GM12878 (cell line): ENCODE data around the gene LRP8. TPM values are rescaled to one million over a fixed set of nuclear protein-coding genes. Genes with fewer than 3 reads are reported as not detected.

Source experiments
- ATAC-seq: fragments of 200-7000 bp; cut with Tn5 transposase; 3 replicates; pipeline ENCODE4 v1.9.1; 2020; ENCODE audit warnings: mild to moderate bottlenecking, moderate library complexity
- BruUV-seq: library from RNA; stranded (reverse); fragments of 400-500 nt; replicated peaks from 2 replicates; lab custom pipeline; 2021; lab: Mats Ljungman, UMichigan
- CTCF ChIA-PET: fragments of 300-600 bp; sonication (Branson Sonifier 250); formaldehyde crosslinking; extraction: SDS; loops from one replicate; lab custom pipeline; 2021; ENCODE audit warnings: inconsistent platforms; lab: Yijun Ruan, JAX
- POLR2A ChIA-PET: fragments of 350-600 bp; formaldehyde crosslinking; extraction: SDS; loops from one replicate; lab custom pipeline; 2021; ENCODE audit warnings: inconsistent platforms; lab: Charles Lee
- RAD21 ChIA-PET: fragments of 300-600 bp; sonication (Branson Sonifier 250); formaldehyde crosslinking; loops from one replicate; lab custom pipeline; 2023; ENCODE audit warnings: antibody characterized with exemption; ENCODE audit not compliant: unreplicated experiment; lab: Charles Lee
- SMC1A ChIA-PET: fragments of 300-600 bp; sonication (Branson Sonifier 250); formaldehyde crosslinking; loops from one replicate; lab custom pipeline; 2023; ENCODE audit not compliant: unreplicated experiment, uncharacterized antibody; lab: Charles Lee
- DNase-seq: peaks from one replicate; pipeline ENCODE4 v3.0.0-alpha.2; 2011; ENCODE audit warnings: low read depth, low spot score
- FAIRE-seq: peaks from 3 replicates; lab custom pipeline; 2011; peaks lifted over from hg19 to GRCh38; lab: Jason Lieb, UNC
- H2AFZ ChIP-seq: 2 replicates; pipeline ENCODE4 v1.6.0; 2011; ENCODE audit warnings: low read depth, low read length, control low read depth; ENCODE audit not compliant: control insufficient read depth
- H3K27ac ChIP-seq: 2 replicates; pipeline ENCODE4 v1.5.1; 2011; ENCODE audit warnings: control low read depth; ENCODE audit not compliant: control insufficient read depth, insufficient read depth
- H3K27me3 ChIP-seq, 2 experiments: replicated peaks in 1 of 2; 2 replicates each; pipeline versions ENCODE4 v1.6.0 to v1.6.1; 2011; ENCODE audit warnings: low read length in 1 of 2; ENCODE audit not compliant: control insufficient read depth in 2 of 2, insufficient read depth in 2 of 2
- H3K36me3 ChIP-seq, 2 experiments: 2 replicates each; pipeline ENCODE4 v1.5.1; 2011; ENCODE audit warnings: low read length in 1 of 2; ENCODE audit not compliant: control insufficient read depth in 2 of 2, insufficient read depth in 2 of 2
- H3K4me1 ChIP-seq: 2 replicates; pipeline ENCODE4 v1.6.1; 2011; ENCODE audit warnings: mild to moderate bottlenecking, low read length, moderate library complexity, mixed read lengths; ENCODE audit not compliant: control insufficient read depth, insufficient read depth
- H3K4me2 ChIP-seq: 2 replicates; pipeline ENCODE4 v1.6.0; 2011; ENCODE audit warnings: control low read depth; ENCODE audit not compliant: control insufficient read depth, insufficient read depth
- H3K4me3 ChIP-seq: fragments of 200-600 bp; sonication (generic); 2 replicates; pipeline ENCODE4 v1.5.1; 2016
- H3K79me2 ChIP-seq: 2 replicates; pipeline ENCODE4 v1.6.0; 2011; ENCODE audit warnings: low read length; ENCODE audit not compliant: control insufficient read depth, insufficient read depth
- H3K9ac ChIP-seq: 2 replicates; pipeline ENCODE4 v1.8.0; 2011; ENCODE audit warnings: low read length, control low read depth, mixed read lengths; ENCODE audit not compliant: control insufficient read depth, insufficient read depth
- H3K9me3 ChIP-seq: replicated peaks from 3 replicates; pipeline ENCODE4 v1.5.1; 2011; ENCODE audit warnings: mild to moderate bottlenecking, low read length; ENCODE audit not compliant: control insufficient read depth, insufficient read depth
- H4K20me1 ChIP-seq: 2 replicates; pipeline ENCODE4 v1.6.0; 2011; ENCODE audit not compliant: control insufficient read depth, insufficient read depth
- BCL11A ChIP-seq: IDR thresholded peaks from 2 replicates; pipeline ENCODE4 v1.6.1; 2011; ENCODE audit warnings: low read depth, low read length
- BCL3 ChIP-seq: IDR thresholded peaks from 2 replicates; pipeline ENCODE4 v1.6.1; 2011; ENCODE audit warnings: borderline replicate concordance, low read depth, mild to moderate bottlenecking, moderate library complexity, low read length; ENCODE audit not compliant: insufficient read depth, poor library complexity, severe bottlenecking
- CEBPB ChIP-seq, 2 experiments: fragments of 150-350 bp in 1 of 2; IDR thresholded peaks; 2 replicates each; pipeline ENCODE4 v1.6.1; 2012 to 2014; ENCODE audit warnings: low read depth in 2 of 2, low read length in 2 of 2, borderline replicate concordance in 1 of 2, inconsistent platforms in 1 of 2
- CTCF ChIP-seq, 3 experiments: IDR thresholded peaks in 2 of 3; conservative IDR thresholded peaks in 1 of 3; 2 replicates each; pipeline ENCODE4 v1.5.1; 2011; ENCODE audit warnings: low read depth in 3 of 3, low read length in 3 of 3, mild to moderate bottlenecking in 3 of 3, control low read depth in 2 of 3, moderate library complexity in 2 of 3, inconsistent platforms in 1 of 3, mixed read lengths in 1 of 3; ENCODE audit not compliant: control insufficient read depth in 2 of 3, insufficient read depth in 1 of 3; ENCODE audit errors: extremely low read depth in 1 of 3
- E2F4 ChIP-seq: IDR thresholded peaks from 2 replicates; pipeline ENCODE4 v1.6.1; 2012; ENCODE audit warnings: low read depth, low read length, improper control_type of control experiment
- NRF1 ChIP-seq: conservative IDR thresholded peaks from 2 replicates; pipeline ENCODE4 v1.6.1; 2011; ENCODE audit warnings: mild to moderate bottlenecking, low read depth, low read length, improper control_type of control experiment
- PAX5 ChIP-seq: IDR thresholded peaks from 2 replicates; pipeline ENCODE4 v1.6.1; 2011; ENCODE audit warnings: low read depth, low read length, borderline replicate concordance
- RAD21 ChIP-seq: IDR thresholded peaks from 2 replicates; pipeline ENCODE4 v1.6.1; 2011; ENCODE audit warnings: mild to moderate bottlenecking, low read depth, low read length, moderate library complexity; ENCODE audit not compliant: insufficient read depth
- ZBTB40 ChIP-seq: fragments of 450-650 bp; IDR thresholded peaks from 2 replicates; pipeline ENCODE4 v1.6.1; 2016; ENCODE audit warnings: mild to moderate bottlenecking, moderate library complexity, borderline replicate concordance
- WGBS: methylation state at CpG from one replicate; pipeline ENCODE4 v1.1.6; 2016; ENCODE audit warnings: low lambda C conversion rate; ENCODE audit not compliant: insufficient replicate concordance, insufficient coverage; ENCODE audit errors: missing lambda C conversion rate; 5-methylcytosine and 5-hydroxymethylcytosine counted together
- in situ Hi-C: fragments of 300-500 bp; cut with MboI; formaldehyde crosslinking; loops from 9 replicates; pipeline ENCODE4 v1.14.3; 2018; ENCODE audit warnings: mixed read lengths
- intact Hi-C: fragments of 100-400 bp; cut with micrococcal nuclease; formaldehyde crosslinking; loops from one replicate; pipeline ENCODE4 v1.14.2; 2022; ENCODE audit not compliant: unreplicated experiment
- polyA plus RNA-seq, 11 experiments: library from polyadenylated mRNA; depleted of rRNA in 4 of 11; unstranded in 6 of 11; stranded (reverse) in 5 of 11; fragments of >200 nt; fragmentation: Nextera tagmentation in 4 of 11; fragmentation: Illumina TruSeq in 1 of 11; extraction: Ambion mirVana in 4 of 11; extraction: Trizol in 1 of 11; gene quantifications; 1 replicate in 1 of 11; 2 replicates in 10 of 11; pipeline versions ENCODE4 v1.2.1 to v1.2.3, GENCODE V29; 2011 to 2016; ENCODE audit warnings: inconsistent platforms in 2 of 11, missing spikeins in 2 of 11, low read depth in 1 of 11
- total RNA-seq, 4 experiments: library from RNA; depleted of rRNA in 3 of 4; stranded (reverse); fragments of >200 nt in 3 of 4; fragmentation: Illumina TruSeq in 1 of 4; extraction: Trizol in 1 of 4; gene quantifications; 2 replicates each; pipeline versions ENCODE4 v1.2.1 to v1.2.3, GENCODE V29; 2013 to 2021

Gene LRP8
- total and polyA plus RNA-seq, 10 of the 15 experiments (the other 5 are each of a cell fraction or from before 2014, with no cell fraction given) = 2.8 to 40.5 (median 22.3) TPM

- H3K36me3 ChIP-seq = peaks cover 1 to 14% of the 10 kb centered on the region in 2 experiments
- peak within 1 kb of the TSS; percentile 65 for H2AFZ ChIP-seq
- CTCF ChIA-PET = interaction anchor here (0.9 to 1.7 kb wide), 4 partner anchors 17 to 155 kb away, joined by 3 to 4 read pairs (median 3); no protein-coding TSS in a partner anchor
- SMC1A ChIA-PET = no interaction called here
- peak within 1 kb of the TSS; percentile 99 for H3K4me2 ChIP-seq
- ATAC-seq (peak; percentile 99), FAIRE-seq (peak; percentile 76), DNase-seq (peak; percentile 76)
- H4K20me1 ChIP-seq = no peaks in the 10 kb centered on the region
- no peaks in the 10 kb centered on the region for H3K27me3 ChIP-seq
- peak within 1 kb of the TSS; percentile 66 for H3K27ac ChIP-seq
- TSS peak; percentile 98 for BruUV-seq
- POLR2A ChIA-PET = interaction anchor here (0.6 to 1.7 kb wide), 4 partner anchors 17 to 1484 kb away, joined by 3 to 6 read pairs (median 3); no protein-coding TSS in a partner anchor
- WGBS = 2% methylated on average over 60 of the region's 64 CpGs
- H3K9ac ChIP-seq = peak within 1 kb of the TSS; percentile 89
- in situ Hi-C loops = no loop called here
- no peaks in the 10 kb centered on the region for H3K9me3 ChIP-seq
- intact Hi-C loops = loop anchor here (1.0 kb wide), 1 partner anchor 18 kb away; the partner anchor contains the start of gene CZIB
- peaks cover 17% of the 10 kb centered on the region for H3K79me2 ChIP-seq
- RAD21 ChIA-PET = interaction anchor here (1.0 to 1.4 kb wide), 2 partner anchors 19 to 22 kb away, joined by 3 read pairs; no protein-coding TSS in a partner anchor
- peak within 1 kb of the TSS; percentile 94 for H3K4me3 ChIP-seq
- peaks cover 4% of the 10 kb centered on the region for H3K4me1 ChIP-seq
- TF ChIP-seq E2F4 = peak; percentile 35; the same call in 1 of the 2 replicates
- no peak for TF ChIP-seq CEBPB (IDR thresholded peaks at IDR 0.05; ENCODE audit: borderline replicate concordance in 1 of 2, low read depth in 2 of 2, low read length in 2 of 2)
- TF ChIP-seq BCL3 = peak; percentile 45
- TF ChIP-seq CTCF (IDR thresholded peaks at IDR 0.05 in 2 of 3, conservative IDR thresholded peaks at IDR 0.05 in 1 of 3; ENCODE audit: control insufficient read depth in 2 of 3, extremely low read depth in 1 of 3, insufficient read depth in 1 of 3, low read depth in 3 of 3, low read length in 3 of 3) = no peak
- peak; percentile 31; the same call in 1 of the 2 replicates for TF ChIP-seq PAX5
- TF ChIP-seq NRF1 = no peak
- TF ChIP-seq BCL11A = 0 out of 2 replicates have a peak, but pooled peaks have one; percentile 5
- TF ChIP-seq RAD21 = no peak
- TF ChIP-seq ZBTB40 = peak; percentile 94
These were observed 89.4 kb downstream of the LRP8 start, which contains the start of gene MAGOH for GRCh38 chr1:53238197-53239155. MAGOH (minus strand) TSS chr1:53238518; CDS start chr1:53238448, 70 bp downstream.
